Measurements from ENCODE around the gene LGALS4. TPM values are rescaled to one million over a fixed set of nuclear protein-coding genes. Genes with fewer than 3 reads are reported as not detected.
A peak's percentile ranks its signal among the peaks of the same experiment; 100 is the strongest.
"Not testable (repeated sequence)": the region's sequence is repeated elsewhere in the genome, so short reads cannot be mapped to it uniquely, and the experiment has no call there.

The LGALS4 gene
- total and polyA plus RNA-seq, 5 donors, result 0.45 to 1.2 (median 0.60) TPM

DNA sequence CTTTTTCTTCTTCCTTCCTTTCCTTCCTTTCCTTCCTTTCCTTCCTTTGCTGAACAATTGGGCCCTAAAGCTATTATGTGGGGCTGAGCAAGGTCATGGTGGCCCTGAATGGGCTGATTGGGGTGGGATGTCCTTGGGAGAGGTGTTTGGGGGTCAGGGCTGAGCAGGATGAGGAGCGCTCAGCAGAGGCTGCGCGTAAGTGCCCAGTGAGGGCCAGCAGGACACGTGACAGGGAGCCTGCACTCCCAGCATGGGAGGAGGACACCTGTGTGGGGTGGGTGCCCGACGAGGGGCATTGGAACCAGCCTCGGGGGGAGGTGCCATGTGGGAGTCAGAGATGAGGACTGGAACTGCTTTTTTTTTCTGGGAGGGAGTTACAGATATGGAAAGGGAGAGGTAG is 34.0 kb downstream of the LGALS4 start:
- H3K27ac ChIP-seq (ENCODE audit: low read length), result no peak overlapping the region
- 48% methylated on average over 7 of the region's 7 CpGs for WGBS
- H3K4me3 ChIP-seq (ENCODE audit: low read length), result no peak overlapping the region
- ATAC-seq, result peak in 1 of 2 donors; percentile 32
- intact Hi-C loops (cut with DNase I), result no loop called here
- H3K27me3 ChIP-seq (ENCODE audit: control insufficient read depth, insufficient read depth), result no peaks in the 10 kb centered on the region
- no peaks in the 10 kb centered on the region for H3K4me1 ChIP-seq (ENCODE audit: control insufficient read depth, insufficient read depth, low read length)
- DNase-seq, result no peak
- no peaks in the 10 kb centered on the region for H3K9me3 ChIP-seq (ENCODE audit: control insufficient read depth, low read length)

GRCh38 chr19:38774181-38774950 is 38.4 kb downstream of the LGALS4 start:
- WGBS, result 89% methylated on average over 13 of the region's 13 CpGs
- H3K4me3 ChIP-seq (ENCODE audit: low read length), result no peak overlapping the region
- no peaks in the 10 kb centered on the region for H3K27me3 ChIP-seq (ENCODE audit: control insufficient read depth, insufficient read depth)
- no peaks in the 10 kb centered on the region for H3K9me3 ChIP-seq (ENCODE audit: control insufficient read depth, low read length)
- intact Hi-C loops (cut with DNase I), result no loop called here
- DNase-seq (no peak), ATAC-seq (no peak)
- no peak overlapping the region for H3K27ac ChIP-seq (ENCODE audit: low read length)
- H3K4me1 ChIP-seq (ENCODE audit: control insufficient read depth, insufficient read depth, low read length), result no peaks in the 10 kb centered on the region

GRCh38 chr19:38773469-38774177 is 39.1 kb downstream of the LGALS4 start, which contains the start of gene LGALS7:
TSS of gene LGALS7 (minus strand) at chr19:38773517. CDS start at chr19:38773492, 25 bp downstream.
- intact Hi-C loops (cut with DNase I), result no loop called here
- Histone ChIP-seq H3K4me3 (ENCODE audit: low read length) (no peak within 1 kb of the TSS), H3K27ac (ENCODE audit: low read length) (no peak within 1 kb of the TSS), H3K27me3 (ENCODE audit: control insufficient read depth, insufficient read depth) (no peaks in the 10 kb centered on the region), H3K9me3 (ENCODE audit: control insufficient read depth, low read length) (no peaks in the 10 kb centered on the region), H3K4me1 (ENCODE audit: control insufficient read depth, insufficient read depth, low read length) (no peaks in the 10 kb centered on the region)
- 85% methylated on average over 10 of the region's 14 CpGs for WGBS
- ATAC-seq (no peak), DNase-seq (no peak)

DNA sequence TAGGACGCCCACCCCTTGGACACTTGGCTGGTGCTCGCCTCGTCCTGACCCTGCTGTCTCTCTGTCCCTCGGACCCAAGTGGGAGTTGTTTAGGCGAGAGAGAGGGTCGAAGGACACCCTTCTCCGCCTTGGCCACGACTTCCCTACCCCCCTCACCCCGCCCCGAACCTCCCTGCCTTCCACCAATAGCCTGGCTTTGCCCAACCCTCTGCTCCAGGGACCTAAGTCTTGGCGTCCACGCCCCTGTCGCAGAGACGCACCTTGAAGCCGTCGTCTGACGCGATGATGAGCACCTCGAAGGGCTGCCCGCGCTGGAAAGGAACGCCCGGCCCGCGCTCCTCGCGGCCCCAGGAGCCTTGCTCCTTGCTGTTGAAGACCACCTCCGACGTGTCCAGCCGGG is 41.2 kb downstream of the LGALS4 start:
- ATAC-seq; H3K9me3 ChIP-seq (ENCODE audit: control insufficient read depth, low read length); H3K27me3 ChIP-seq (ENCODE audit: control insufficient read depth, insufficient read depth); H3K4me1 ChIP-seq (ENCODE audit: control insufficient read depth, insufficient read depth, low read length); H3K4me3 ChIP-seq (ENCODE audit: low read length); DNase-seq; H3K27ac ChIP-seq (ENCODE audit: low read length); intact Hi-C loops (cut with DNase I): not testable (repeated sequence)
- WGBS, result 56% methylated on average over 3 of the region's 30 CpGs

DNA sequence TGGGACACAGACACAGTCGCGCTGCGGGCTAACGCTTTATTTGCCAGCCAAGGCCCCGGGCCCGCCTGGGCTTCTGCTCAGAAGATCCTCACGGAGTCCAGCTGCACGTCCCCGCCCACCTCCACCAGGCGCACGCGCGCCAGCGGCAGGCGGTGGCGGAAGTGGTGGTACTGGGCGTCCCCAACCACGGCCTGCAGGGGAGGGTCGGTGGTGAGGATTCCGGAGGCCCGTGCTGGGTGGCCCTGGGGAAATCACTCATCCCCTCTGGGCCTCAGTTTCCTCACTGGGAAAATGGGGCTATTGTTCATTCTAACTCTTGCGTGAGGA is 41.8 kb downstream of the LGALS4 start:
- H3K9me3 ChIP-seq (ENCODE audit: control insufficient read depth, low read length); H3K27me3 ChIP-seq (ENCODE audit: control insufficient read depth, insufficient read depth); DNase-seq; intact Hi-C loops (cut with DNase I); H3K4me3 ChIP-seq (ENCODE audit: low read length); H3K4me1 ChIP-seq (ENCODE audit: control insufficient read depth, insufficient read depth, low read length); H3K27ac ChIP-seq (ENCODE audit: low read length): not testable (repeated sequence)
- peak; percentile 92 to 93 for ATAC-seq
- 42% methylated on average over 1 of the region's 22 CpGs for WGBS

- H3K27ac ChIP-seq (ENCODE audit: low read length); H3K9me3 ChIP-seq (ENCODE audit: control insufficient read depth, low read length); H3K4me1 ChIP-seq (ENCODE audit: control insufficient read depth, insufficient read depth, low read length); intact Hi-C loops (cut with DNase I); H3K27me3 ChIP-seq (ENCODE audit: control insufficient read depth, insufficient read depth); H3K4me3 ChIP-seq (ENCODE audit: low read length); DNase-seq: not testable (repeated sequence)
- ATAC-seq, result peak; percentile 33
- WGBS, result 8% methylated on average over 25 of the region's 58 CpGs
These were observed 42.4 kb downstream of the LGALS4 start for GRCh38 chr19:38770228-38770948.

DNA sequence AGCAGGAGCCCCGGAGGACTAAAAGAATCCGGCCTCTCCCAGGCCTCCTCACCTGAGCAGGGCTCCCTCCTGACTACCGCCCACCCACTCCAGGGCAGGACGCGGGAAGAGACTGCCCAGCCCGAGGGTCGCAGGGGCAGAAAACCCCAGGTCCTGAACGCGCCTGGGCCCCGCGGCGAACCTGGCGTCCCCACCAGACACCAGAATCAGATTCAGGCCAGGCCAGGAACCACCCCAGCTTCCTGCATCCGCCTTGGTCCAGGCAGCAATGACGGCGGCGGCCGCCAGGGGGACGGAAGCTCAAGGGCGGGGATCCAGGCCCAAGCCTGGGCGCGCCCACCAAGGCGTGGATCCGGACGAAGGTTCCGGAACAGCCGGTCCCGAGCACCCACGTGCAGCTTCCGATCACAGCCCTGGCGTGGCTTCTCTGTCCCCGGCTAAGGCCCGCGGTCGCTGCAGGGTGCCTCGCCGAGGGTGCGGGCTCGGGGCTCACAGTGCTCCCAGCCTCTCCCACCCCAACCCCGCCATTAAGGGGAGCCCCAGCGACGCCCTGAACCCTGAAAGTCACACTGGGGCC is 43.0 kb downstream of the LGALS4 start:
- intact Hi-C loops (cut with DNase I), result no loop called here
- 10% methylated on average over 42 of the region's 42 CpGs for WGBS

DNA sequence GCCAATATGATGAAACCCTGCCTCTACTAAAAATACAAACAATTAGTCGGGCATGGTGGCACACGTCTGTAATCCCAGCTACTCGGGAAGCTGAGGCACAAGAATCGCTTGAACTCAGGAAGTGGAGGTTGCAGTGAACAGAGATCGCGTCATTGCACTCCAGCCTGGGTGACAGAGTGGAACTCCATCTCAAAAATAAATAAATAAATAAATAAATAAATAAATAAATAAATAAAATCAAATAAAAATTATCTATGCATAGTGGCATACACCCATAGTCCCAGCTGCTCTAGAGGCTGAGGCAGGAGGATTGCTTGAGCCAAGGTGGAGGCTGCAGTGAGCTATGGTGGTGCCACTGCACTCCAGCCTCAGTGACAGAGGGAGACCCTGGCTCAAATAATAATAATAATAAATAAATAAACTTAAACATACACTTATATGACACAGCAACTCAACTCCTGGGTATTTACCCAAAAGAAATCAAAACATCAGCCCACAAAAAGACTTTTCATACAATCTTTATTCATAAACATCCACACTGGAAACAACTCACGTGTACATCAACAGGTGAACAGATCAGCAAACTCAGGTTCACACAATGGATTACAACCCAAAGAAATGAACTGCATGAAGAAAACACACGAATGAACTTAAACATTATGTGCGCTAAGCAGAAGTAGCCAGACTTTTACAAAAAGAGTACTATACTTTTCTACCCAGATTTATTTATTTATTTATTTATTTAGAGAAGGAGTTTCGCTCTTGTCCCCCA is 46.3 kb downstream of the LGALS4 start:
- intact Hi-C loops (cut with DNase I), result no loop called here
- Histone ChIP-seq H3K4me3 (ENCODE audit: low read length) (no peak overlapping the region), H3K27me3 (ENCODE audit: control insufficient read depth, insufficient read depth) (no peaks in the 10 kb centered on the region), H3K9me3 (ENCODE audit: control insufficient read depth, low read length) (no peaks in the 10 kb centered on the region), H3K27ac (ENCODE audit: low read length) (no peak overlapping the region), H3K4me1 (ENCODE audit: control insufficient read depth, insufficient read depth, low read length) (no peaks in the 10 kb centered on the region)
- DNase-seq, result no peak
- WGBS, result 89% methylated on average over 10 of the region's 10 CpGs
- no peak for ATAC-seq

More for the DNA sequence above, 43.0 kb downstream of the LGALS4 start:
- H3K27ac ChIP-seq (ENCODE audit: low read length), result no peak overlapping the region
- DNase-seq, result peak; percentile 94 to 97 (median 97)
- no peaks in the 10 kb centered on the region for H3K4me1 ChIP-seq (ENCODE audit: control insufficient read depth, insufficient read depth, low read length)
- no peak overlapping the region for H3K4me3 ChIP-seq (ENCODE audit: low read length)
- H3K9me3 ChIP-seq (ENCODE audit: control insufficient read depth, low read length), result no peaks in the 10 kb centered on the region
- peak; percentile 89 to 94 for ATAC-seq
- no peaks in the 10 kb centered on the region for H3K27me3 ChIP-seq (ENCODE audit: control insufficient read depth, insufficient read depth)

- ATAC-seq, result no peak
- Histone ChIP-seq H3K4me1 (ENCODE audit: control insufficient read depth, insufficient read depth, low read length) (no peaks in the 10 kb centered on the region), H3K27me3 (ENCODE audit: control insufficient read depth, insufficient read depth) (no peaks in the 10 kb centered on the region), H3K4me3 (ENCODE audit: low read length) (no peak overlapping the region), H3K9me3 (ENCODE audit: control insufficient read depth, low read length) (no peaks in the 10 kb centered on the region), H3K27ac (ENCODE audit: low read length) (no peak overlapping the region)
- intact Hi-C loops (cut with DNase I), result no loop called here
- no peak for DNase-seq
- 96% methylated on average over 2 of the region's 2 CpGs for WGBS
These were observed 47.5 kb downstream of the LGALS4 start for GRCh38 chr19:38765214-38765613.

- DNase-seq (no peak), ATAC-seq (no peak)
- 96% methylated on average over 3 of the region's 3 CpGs for WGBS
- no peak overlapping the region for H3K27ac ChIP-seq (ENCODE audit: low read length)
- H3K27me3 ChIP-seq (ENCODE audit: control insufficient read depth, insufficient read depth), result no peaks in the 10 kb centered on the region
- no peak overlapping the region for H3K4me3 ChIP-seq (ENCODE audit: low read length)
- intact Hi-C loops (cut with DNase I), result no loop called here
- H3K4me1 ChIP-seq (ENCODE audit: control insufficient read depth, insufficient read depth, low read length), result no peaks in the 10 kb centered on the region
- H3K9me3 ChIP-seq (ENCODE audit: control insufficient read depth, low read length), result no peaks in the 10 kb centered on the region
These were observed 48.9 kb downstream of the LGALS4 start for GRCh38 chr19:38763795-38764220.

Data from right cardiac atrium (tissue), 5 donors.